ENCODE measurements around the gene ATG7.

DNA sequence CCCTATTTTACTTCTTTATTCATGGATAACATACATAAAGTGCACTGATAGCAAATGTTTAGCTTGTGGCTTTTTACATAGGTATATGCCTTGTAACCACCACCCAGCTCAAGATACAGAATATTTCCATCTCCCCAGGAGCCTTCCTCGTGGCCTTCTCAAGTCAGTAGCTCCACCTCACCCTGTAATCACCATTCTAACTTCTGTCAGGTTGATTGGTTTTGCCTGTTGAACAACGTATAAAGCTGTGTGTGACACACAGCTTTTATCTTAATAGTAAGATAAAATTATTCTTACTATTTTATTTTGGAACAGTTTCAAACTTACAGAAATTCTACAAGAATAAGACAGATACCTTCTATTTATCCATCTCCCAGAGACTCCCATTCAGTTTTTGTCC, 13.3 kb downstream of the ATG7 start:
- TF ChIP-seq, protein P1, sequence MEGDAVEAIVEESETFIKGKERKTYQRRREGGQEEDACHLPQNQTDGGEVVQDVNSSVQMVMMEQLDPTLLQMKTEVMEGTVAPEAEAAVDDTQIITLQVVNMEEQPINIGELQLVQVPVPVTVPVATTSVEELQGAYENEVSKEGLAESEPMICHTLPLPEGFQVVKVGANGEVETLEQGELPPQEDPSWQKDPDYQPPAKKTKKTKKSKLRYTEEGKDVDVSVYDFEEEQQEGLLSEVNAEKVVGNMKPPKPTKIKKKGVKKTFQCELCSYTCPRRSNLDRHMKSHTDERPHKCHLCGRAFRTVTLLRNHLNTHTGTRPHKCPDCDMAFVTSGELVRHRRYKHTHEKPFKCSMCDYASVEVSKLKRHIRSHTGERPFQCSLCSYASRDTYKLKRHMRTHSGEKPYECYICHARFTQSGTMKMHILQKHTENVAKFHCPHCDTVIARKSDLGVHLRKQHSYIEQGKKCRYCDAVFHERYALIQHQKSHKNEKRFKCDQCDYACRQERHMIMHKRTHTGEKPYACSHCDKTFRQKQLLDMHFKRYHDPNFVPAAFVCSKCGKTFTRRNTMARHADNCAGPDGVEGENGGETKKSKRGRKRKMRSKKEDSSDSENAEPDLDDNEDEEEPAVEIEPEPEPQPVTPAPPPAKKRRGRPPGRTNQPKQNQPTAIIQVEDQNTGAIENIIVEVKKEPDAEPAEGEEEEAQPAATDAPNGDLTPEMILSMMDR (IDR thresholded peaks at IDR 0.05), result no peak
- TF ChIP-seq POLR2A (IDR thresholded peaks at IDR 0.05), result no peak

Measured in thyroid gland (tissue), 4 donors.